AG08396 (cell line): ENCODE data around the gene COL28A1.
"Not testable (repeated sequence)": the region's sequence is repeated elsewhere in the genome, so short reads cannot be mapped to it uniquely, and the experiment has no call there.

ENCODE experiments used
- DNase-seq: peaks from one replicate; pipeline ENCODE4 v3.0.0; 2012; ENCODE audit warnings: low spot score, mixed read lengths

COL28A1 gene

GRCh38 chr7:7464991-7465765 lies 70.5 kb downstream of the COL28A1 start:
- DNase-seq: not testable (repeated sequence)

- DNase-seq: no peak
Observed at GRCh38 chr7:7454000-7454399, 81.7 kb downstream of the COL28A1 start.

- DNase-seq: no peak
Observed at GRCh38 chr7:7452652-7453051, 83.0 kb downstream of the COL28A1 start.

DNA sequence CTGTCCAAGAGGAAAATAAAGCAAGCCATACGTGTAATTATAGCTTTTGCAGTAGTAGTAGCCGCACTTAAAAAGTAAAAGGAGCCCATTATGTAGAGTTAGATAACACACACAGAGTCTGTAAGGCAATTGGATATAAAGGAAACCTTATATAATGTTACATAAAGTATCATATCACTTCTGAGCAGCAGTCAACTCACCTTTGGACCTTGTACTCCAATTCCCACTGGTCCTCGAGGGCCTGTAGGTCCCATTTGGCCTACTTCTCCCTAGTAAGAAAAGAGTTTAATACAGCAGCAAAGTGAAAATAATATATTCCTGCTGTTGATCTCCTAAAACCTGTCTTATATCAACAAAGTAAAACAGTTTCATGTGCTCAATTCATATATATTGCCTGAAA lies 83.6 kb downstream of the COL28A1 start:
- DNase-seq: no peak

DNA sequence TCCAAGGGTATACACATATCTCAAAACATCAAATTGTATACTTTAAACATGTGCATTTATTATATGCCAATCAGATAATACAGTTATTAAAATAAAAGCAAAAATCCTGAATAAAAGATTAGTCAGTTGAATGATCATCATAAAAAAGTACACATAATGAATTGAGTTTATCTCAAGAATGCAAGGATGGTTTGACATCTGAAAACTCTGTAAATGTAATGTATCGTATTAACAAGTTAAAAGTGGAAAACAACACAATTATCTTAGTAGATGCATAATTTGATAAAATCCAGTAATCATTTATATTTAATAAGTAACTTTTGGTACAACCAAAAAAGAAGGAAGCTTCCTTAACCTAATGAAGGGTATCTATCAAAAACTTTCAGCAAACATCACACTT lies 86.6 kb downstream of the COL28A1 start:
- DNase-seq: no peak

- no peak for DNase-seq
Observed at GRCh38 chr7:7446616-7447015, 89.1 kb downstream of the COL28A1 start.

GRCh38 chr7:7443806-7444350 lies 91.8 kb downstream of the COL28A1 start:
- DNase-seq: no peak

GRCh38 chr7:7439564-7439963 lies 96.1 kb downstream of the COL28A1 start:
- no peak for DNase-seq

GRCh38 chr7:7438851-7439250 lies 96.8 kb downstream of the COL28A1 start:
- DNase-seq: peak; percentile 78

DNA sequence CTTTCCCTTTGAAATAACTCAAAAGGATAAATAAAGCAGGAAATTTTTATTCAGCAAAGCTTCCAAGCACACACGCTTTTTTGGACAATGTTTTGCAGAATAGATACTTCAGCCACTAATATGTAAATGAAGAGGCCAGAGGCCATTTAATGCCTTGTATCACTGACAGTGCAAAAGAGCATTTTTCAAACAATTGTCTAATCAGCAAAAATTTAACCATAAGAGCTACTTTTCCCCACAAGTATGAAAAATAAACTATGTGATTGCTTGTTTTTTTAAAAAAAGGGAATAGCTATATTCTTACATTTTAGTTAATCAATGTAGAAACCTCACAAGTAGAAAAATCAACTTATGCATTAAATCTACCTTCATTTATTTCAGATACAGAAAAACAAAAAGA lies 99.7 kb downstream of the COL28A1 start:
- DNase-seq: no peak

DNA sequence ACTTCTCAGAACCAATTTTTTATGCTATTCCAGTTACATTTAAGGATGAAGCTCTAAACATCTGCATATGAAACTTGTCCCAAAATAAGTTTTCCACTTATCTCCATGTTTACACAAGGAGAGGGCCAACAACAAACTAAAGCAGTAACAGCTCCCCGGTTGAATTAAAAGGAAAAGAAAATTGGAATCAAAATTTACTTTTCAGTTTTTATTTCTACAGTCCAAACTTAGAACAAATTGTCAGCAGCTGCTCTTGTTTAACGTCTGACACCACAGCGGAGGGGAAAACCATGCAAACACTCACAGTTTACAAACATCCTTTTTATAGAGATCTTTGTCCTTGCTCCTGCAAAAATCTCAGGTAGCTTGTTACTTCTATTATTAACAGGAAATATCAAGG lies 101.3 kb downstream of the COL28A1 start:
- no peak for DNase-seq

DNA sequence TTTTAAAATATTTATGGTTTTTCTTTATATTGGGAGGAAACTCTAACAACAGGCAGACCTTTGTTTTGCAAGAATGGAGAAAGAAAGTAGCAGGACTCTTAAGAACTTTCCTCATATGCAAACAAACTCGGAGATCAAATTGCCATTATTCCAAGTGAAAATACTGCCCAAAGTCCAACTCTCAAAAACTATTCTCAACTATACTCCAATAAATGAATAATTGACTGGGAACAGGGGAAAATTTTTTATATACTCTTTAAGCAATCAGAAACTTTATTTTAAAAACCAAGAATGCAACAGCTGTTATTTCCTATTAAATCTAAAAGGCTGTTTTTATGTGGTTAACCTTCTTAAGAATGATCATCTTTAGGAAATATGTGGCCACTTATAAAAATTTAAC lies 101.9 kb downstream of the COL28A1 start:
- DNase-seq: no peak

- no peak for DNase-seq
Observed at GRCh38 chr7:7432979-7433378, 102.7 kb downstream of the COL28A1 start.

DNA sequence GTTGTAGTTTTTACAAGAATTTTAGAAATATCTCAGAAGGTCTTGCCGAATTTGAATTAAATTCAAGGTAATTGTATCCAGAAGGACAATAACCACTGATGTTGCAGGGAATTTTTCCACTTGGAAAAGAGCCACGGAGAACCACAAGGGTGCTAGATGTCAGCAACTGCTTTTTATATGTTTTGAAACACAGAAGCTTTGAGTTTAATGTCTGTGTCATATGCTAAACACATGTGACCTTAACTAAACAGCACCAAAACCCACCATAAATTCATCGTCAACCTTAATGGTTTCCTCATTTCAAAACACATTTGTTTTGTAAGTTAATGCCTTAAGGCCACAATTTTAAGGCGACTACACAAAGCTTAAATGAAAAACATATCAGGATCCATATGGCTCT lies 106.9 kb downstream of the COL28A1 start:
- DNase-seq: no peak

GRCh38 chr7:7427363-7427762 lies 108.3 kb downstream of the COL28A1 start:
- DNase-seq: no peak

DNA sequence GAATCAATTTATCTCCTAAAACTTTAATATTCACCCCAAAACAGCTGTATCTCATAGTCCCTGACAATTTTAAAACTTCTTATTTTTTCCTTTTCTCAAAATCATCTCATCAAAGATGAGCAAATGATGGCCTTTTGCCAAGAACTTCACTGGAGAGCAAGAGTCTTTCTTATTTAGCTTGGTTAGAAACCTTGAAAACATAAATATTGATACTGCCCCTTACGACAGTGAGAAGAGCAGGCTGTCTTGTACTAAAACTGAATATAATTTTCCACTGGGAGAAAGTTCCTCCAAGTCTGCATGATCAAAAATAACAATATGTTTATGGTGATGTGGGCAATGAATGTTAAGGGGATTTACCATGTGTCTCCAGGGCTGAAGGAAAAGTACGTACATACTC lies 109.0 kb downstream of the COL28A1 start:
- no peak for DNase-seq

- no peak for DNase-seq
Observed at GRCh38 chr7:7425321-7425720, 110.4 kb downstream of the COL28A1 start.

DNA sequence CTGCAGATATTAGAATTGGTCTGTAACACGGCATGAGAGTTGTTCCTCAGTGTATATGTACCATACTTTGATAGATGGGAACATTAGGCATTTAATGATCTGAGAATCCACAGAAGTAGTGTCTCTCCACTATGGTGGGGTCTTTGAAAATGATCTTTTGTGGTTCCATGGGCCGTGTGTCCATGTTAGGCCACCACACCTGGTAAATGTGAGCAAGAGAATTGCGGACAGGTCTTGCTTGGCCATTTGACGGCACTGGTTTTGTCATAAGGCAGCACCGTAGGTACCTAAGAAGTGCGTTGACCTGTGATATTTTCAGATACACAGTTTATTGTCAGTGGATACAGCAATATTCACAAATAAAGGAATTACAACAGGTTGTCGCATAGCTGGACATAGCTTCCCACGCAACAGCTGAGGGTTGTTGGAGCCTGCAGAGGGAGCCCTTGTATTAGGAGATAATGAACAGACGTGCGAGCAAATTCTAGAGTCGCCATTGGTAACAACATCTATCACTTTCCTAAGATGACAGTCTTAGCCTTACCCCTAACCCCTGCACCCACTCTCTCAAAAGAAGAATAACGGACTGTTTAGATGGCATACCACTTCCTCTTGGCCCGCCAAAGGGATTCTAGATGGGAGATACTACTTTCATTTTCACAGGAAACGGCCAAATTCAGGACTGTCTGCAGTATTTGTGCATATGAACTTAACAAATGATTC lies 111.4 kb downstream of the COL28A1 start:
- DNase-seq: peak; percentile 60

DNA sequence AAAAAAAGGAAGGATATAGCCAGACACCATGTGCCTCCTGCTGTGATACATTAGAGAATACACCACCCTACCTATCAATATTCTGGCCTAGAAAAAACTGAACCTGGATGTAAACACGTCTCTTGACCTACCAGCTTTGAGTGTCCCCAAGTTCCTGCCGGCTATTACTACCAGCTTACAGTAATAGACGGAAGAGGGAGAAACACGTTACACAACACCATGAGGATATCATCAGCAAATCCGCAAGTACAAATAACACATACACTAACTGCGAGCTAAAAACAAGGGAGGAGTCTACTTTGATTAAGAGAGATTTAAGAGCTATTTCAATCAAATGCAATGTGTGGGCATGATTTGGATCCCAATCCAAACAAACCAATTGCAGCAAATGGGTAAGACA lies 113.0 kb downstream of the COL28A1 start:
- no peak for DNase-seq

GRCh38 chr7:7421826-7422225 lies 113.8 kb downstream of the COL28A1 start:
- DNase-seq: no peak

- no peak for DNase-seq
Observed at GRCh38 chr7:7418997-7419396, 116.7 kb downstream of the COL28A1 start.

- no peak for DNase-seq
Observed at GRCh38 chr7:7417851-7418250, 117.8 kb downstream of the COL28A1 start.

- no peak for DNase-seq
Observed at GRCh38 chr7:7417414-7417813, 118.3 kb downstream of the COL28A1 start.
